Smooth muscle cell of the brain vasculature (primary cell): ENCODE data around the gene ZNF318.

Experiments
- DNase-seq: peaks from one replicate; pipeline ENCODE4 v3.0.0-alpha.2; 2012; ENCODE audit warnings: low read depth, low spot score

The ZNF318 gene

GRCh38 chr6:43299338-43300293 lies 69.8 kb downstream of the ZNF318 start:
- DNase-seq, result no peak

- DNase-seq, result no peak
Measured at GRCh38 chr6:43298565-43299337, 70.7 kb downstream of the ZNF318 start.

- no peak for DNase-seq
Measured at GRCh38 chr6:43297644-43298564, 71.5 kb downstream of the ZNF318 start, which contains the start of gene SLC22A7. Gene SLC22A7 (plus strand): TSS chr6:43298260. CDS start chr6:43298359, 99 bp downstream.

- no peak for DNase-seq
Measured at GRCh38 chr6:43296780-43297497, 72.5 kb downstream of the ZNF318 start.

- no peak for DNase-seq
Measured at GRCh38 chr6:43295456-43295855, 74.0 kb downstream of the ZNF318 start.

GRCh38 chr6:43294536-43294935 lies 74.9 kb downstream of the ZNF318 start:
- no peak for DNase-seq

- DNase-seq, result no peak
Measured at GRCh38 chr6:43293698-43294097, 75.7 kb downstream of the ZNF318 start.

GRCh38 chr6:43292763-43293318 lies 76.6 kb downstream of the ZNF318 start:
- DNase-seq, result no peak

- no peak for DNase-seq
Measured at GRCh38 chr6:43292341-43292740, 77.1 kb downstream of the ZNF318 start.

GRCh38 chr6:43291708-43292107 lies 77.7 kb downstream of the ZNF318 start:
- no peak for DNase-seq

- no peak for DNase-seq
Measured at GRCh38 chr6:43290905-43291355, 78.5 kb downstream of the ZNF318 start.

GRCh38 chr6:43290339-43290904 lies 79.0 kb downstream of the ZNF318 start:
- DNase-seq, result no peak

GRCh38 chr6:43287717-43288679 lies 81.4 kb downstream of the ZNF318 start:
- DNase-seq, result no peak

- no peak for DNase-seq
Measured at GRCh38 chr6:43286980-43287716, 82.3 kb downstream of the ZNF318 start.

GRCh38 chr6:43286456-43286979 lies 82.9 kb downstream of the ZNF318 start:
- DNase-seq, result no peak
